WERI-Rb-1 (cell line): Measurements from ENCODE around the gene UROC1.

Source experiments
- DNase-seq: peaks from one replicate; pipeline ENCODE4 v3.0.0-alpha.2; 2020
- H3K27ac ChIP-seq: fragments of 250-450 bp; sonication (Bioruptor Pico); 2 replicates; pipeline ENCODE4 v1.5.1; 2020; ENCODE audit warnings: mild to moderate bottlenecking, moderate library complexity
- H3K27me3 ChIP-seq: fragments of 250-450 bp; sonication (Bioruptor Pico); 2 replicates; pipeline ENCODE4 v1.5.1; 2021; ENCODE audit warnings: mild to moderate bottlenecking, low read depth, moderate library complexity; ENCODE audit not compliant: insufficient read depth, severe bottlenecking
- H3K36me3 ChIP-seq: fragments of 250-450 bp; sonication (Bioruptor Pico); 2 replicates; pipeline ENCODE4 v1.5.1; 2020; ENCODE audit warnings: mild to moderate bottlenecking, moderate library complexity
- H3K4me3 ChIP-seq: 2 replicates; pipeline ENCODE4 v1.5.1; 2011; ENCODE audit warnings: low read depth, mild to moderate bottlenecking, control low read depth, low read length
- H3K9me3 ChIP-seq: fragments of 250-450 bp; sonication (Bioruptor Pico); 2 replicates; pipeline ENCODE4 v1.5.1; 2021; ENCODE audit warnings: mild to moderate bottlenecking, moderate library complexity; ENCODE audit not compliant: severe bottlenecking
- CTCF ChIP-seq: IDR thresholded peaks from 2 replicates; pipeline ENCODE4 v1.5.1; 2011; ENCODE audit warnings: low read depth, mild to moderate bottlenecking, control low read depth, inconsistent platforms, low read length

The UROC1 gene

GRCh38 chr3:126449621-126450051, 67.9 kb downstream of the UROC1 start:
- TF ChIP-seq CTCF, result no peak
- Histone ChIP-seq H3K4me3 (no peak overlapping the region), H3K36me3 (peaks cover 45% of the 10 kb centered on the region), H3K27me3 (no peaks in the 10 kb centered on the region), H3K27ac (no peak overlapping the region), H3K9me3 (no peaks in the 10 kb centered on the region)
- no peak for DNase-seq

- no peak for TF ChIP-seq CTCF
- peaks cover 39% of the 10 kb centered on the region for H3K36me3 ChIP-seq
- H3K27me3 ChIP-seq, result no peaks in the 10 kb centered on the region
- H3K27ac ChIP-seq, result no peak overlapping the region
- H3K9me3 ChIP-seq, result no peaks in the 10 kb centered on the region
- DNase-seq, result no peak
- H3K4me3 ChIP-seq, result no peak overlapping the region
These were observed 68.7 kb downstream of the UROC1 start for GRCh38 chr3:126448893-126449180.

GRCh38 chr3:126448136-126448892, 69.3 kb downstream of the UROC1 start:
- DNase-seq, result no peak
- H3K27me3 ChIP-seq, result no peaks in the 10 kb centered on the region
- no peaks in the 10 kb centered on the region for H3K9me3 ChIP-seq
- TF ChIP-seq CTCF, result no peak
- no peak overlapping the region for H3K27ac ChIP-seq
- no peak overlapping the region for H3K4me3 ChIP-seq
- peaks cover 39% of the 10 kb centered on the region for H3K36me3 ChIP-seq

GRCh38 chr3:126447456-126448106, 70.0 kb downstream of the UROC1 start:
- TF ChIP-seq CTCF, result no peak
- Histone ChIP-seq H3K4me3 (no peak overlapping the region), H3K27ac (no peak overlapping the region), H3K9me3 (no peaks in the 10 kb centered on the region), H3K36me3 (peaks cover 37% of the 10 kb centered on the region), H3K27me3 (no peaks in the 10 kb centered on the region)
- DNase-seq, result no peak

GRCh38 chr3:126446791-126447190, 70.8 kb downstream of the UROC1 start:
- H3K36me3 ChIP-seq, result peaks cover 29% of the 10 kb centered on the region
- TF ChIP-seq CTCF, result no peak
- no peaks in the 10 kb centered on the region for H3K27me3 ChIP-seq
- no peak overlapping the region for H3K27ac ChIP-seq
- H3K4me3 ChIP-seq, result no peak overlapping the region
- no peak for DNase-seq
- no peaks in the 10 kb centered on the region for H3K9me3 ChIP-seq

GRCh38 chr3:126446301-126446700, 71.3 kb downstream of the UROC1 start:
- H3K36me3 ChIP-seq, result peaks cover 25% of the 10 kb centered on the region
- no peaks in the 10 kb centered on the region for H3K9me3 ChIP-seq
- no peak for DNase-seq
- H3K27ac ChIP-seq, result no peak overlapping the region
- no peak overlapping the region for H3K4me3 ChIP-seq
- TF ChIP-seq CTCF, result no peak
- H3K27me3 ChIP-seq, result no peaks in the 10 kb centered on the region
